OCI-LY3 (cell line): Measurements from ENCODE around the gene PMCH.

Source experiments
- CTCF ChIP-seq: fragments of 200-600, 300-600 bp; sonication (generic); IDR thresholded peaks from 2 replicates; pipeline ENCODE4 v1.5.1; 2014; ENCODE audit warnings: antibody characterized with exemption, low read length, low read depth
- EZH2phosphoT487 ChIP-seq: fragments of 200-600 bp; shearing (Covaris generic); IDR thresholded peaks from 2 replicates; pipeline ENCODE4 v1.6.1; 2018; ENCODE audit warnings: antibody characterized with exemption, mixed run types, low read depth

- TF ChIP-seq CTCF (no peak), EZH2phosphoT487 (no peak)
Measured at GRCh38 chr12:102163383-102163782, 34.2 kb downstream of the PMCH start.
